H1 (cell line): ENCODE measurements around the gene TRMT10A. TPM values are rescaled to one million over a fixed set of nuclear protein-coding genes. Genes with fewer than 3 reads are reported as not detected.

Source experiments
- MAFK ChIP-seq: IDR thresholded peaks from 2 replicates; pipeline ENCODE4 v1.6.1; 2012; ENCODE audit warnings: low read depth, mild to moderate bottlenecking, improper control_type of control experiment, low read length
- polyA plus RNA-seq, 7 experiments: library from polyadenylated mRNA; depleted of rRNA in 3 of 7; stranded (reverse) in 5 of 7; unstranded in 2 of 7; fragments of >200 nt in 5 of 7; fragments of 200-250 nt in 2 of 7; gene quantifications; 1 replicate in 5 of 7; 2 replicates in 1 of 7; 4 replicates in 1 of 7; pipeline versions ENCODE4 v1.2.1 to v1.2.3, GENCODE V29; 2011 to 2013; ENCODE audit warnings: missing spikeins in 2 of 7, mixed read lengths in 2 of 7
- total RNA-seq: library from RNA; stranded (reverse); fragmentation: NEBNext Ultra II Directional; extraction: Animal tissue kit (Norgen Biotek cat#: 25700); gene quantifications from 2 replicates; pipeline ENCODE4 v1.2.1, GENCODE V29; 2021

Gene TRMT10A
- total and polyA plus RNA-seq, 2 of the 8 experiments (the other 6 are each of a cell fraction or from before 2014, with no cell fraction given) = 1.5 to 3.8 TPM

DNA sequence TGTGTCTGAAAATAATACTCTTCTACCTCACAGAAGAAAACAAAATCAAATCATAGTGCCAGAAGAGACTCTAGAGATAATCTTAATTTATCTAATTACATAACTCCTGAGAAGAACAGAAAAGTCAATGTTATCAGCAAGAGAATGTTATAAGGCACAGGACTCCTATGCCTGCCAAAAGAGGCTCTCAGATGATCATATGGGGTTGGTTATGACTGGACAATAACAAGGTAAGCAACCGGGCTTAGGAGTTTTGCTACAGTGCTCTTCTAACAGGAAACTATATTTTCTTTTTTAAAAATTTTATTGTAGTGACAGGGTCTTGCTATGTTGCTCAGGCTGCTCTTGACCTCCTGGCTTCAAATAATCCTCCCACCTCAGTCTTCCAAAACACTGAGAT is 56.5 kb downstream of the TRMT10A start (continued):
- TF ChIP-seq MAFK = no peak
- TF ChIP-seq, all 59 proteins: peak for 0
